Spleen (tissue), 7 donors: ENCODE results near the gene ITGB2.

ENCODE experiments used
- CTCF ChIP-seq, 11 experiments: fragments of 200-600 bp in 7 of 11; fragments of 450-650 bp in 4 of 11; sonication (generic) in 4 of 11; IDR thresholded peaks in 8 of 11; conservative IDR thresholded peaks in 3 of 11; 1 replicate in 7 of 11; 2 replicates in 4 of 11; pipeline versions ENCODE4 v1.4.0 to v1.8.0; 2016 to 2021; ENCODE audit warnings: antibody characterized with exemption in 11 of 11, inconsistent platforms in 4 of 11, mild to moderate bottlenecking in 1 of 11
- POLR2A ChIP-seq, 3 donors: fragments of 450-650 bp; IDR thresholded peaks; one replicate each; pipeline ENCODE4 v1.5.1; 2017; ENCODE audit warnings: antibody characterized with exemption in 3 of 3, mild to moderate bottlenecking in 1 of 3
- donor health status: DM: no; HTN: no; CAD: no; lungs with moderate emphysema.
- donor health status: DM: no; HTN: no; CAD: no.
- donor health status: DM: no; HTN: no; CAD: no.

- TF ChIP-seq CTCF (IDR thresholded peaks at IDR 0.05 in 8 of 11, conservative IDR thresholded peaks at IDR 0.05 in 3 of 11), result no peak
- no peak for TF ChIP-seq POLR2A (IDR thresholded peaks at IDR 0.05)
Observed at GRCh38 chr21:44905728-44906090, 15.0 kb downstream of the ITGB2 start.
